GM12872 (cell line): Measurements from ENCODE around the gene RING1.

Experiments
- TF ChIP-seq, protein P1 (sequence below): IDR thresholded peaks from 3 replicates; pipeline ENCODE4 v1.5.1; 2011; ENCODE audit warnings: low read depth, mild to moderate bottlenecking, low read length, moderate library complexity; ENCODE audit not compliant: insufficient read depth

RING1 gene

GRCh38 chr6:33204165-33204414, 4.2 kb upstream of the RING1 start:
- TF ChIP-seq, protein P1, sequence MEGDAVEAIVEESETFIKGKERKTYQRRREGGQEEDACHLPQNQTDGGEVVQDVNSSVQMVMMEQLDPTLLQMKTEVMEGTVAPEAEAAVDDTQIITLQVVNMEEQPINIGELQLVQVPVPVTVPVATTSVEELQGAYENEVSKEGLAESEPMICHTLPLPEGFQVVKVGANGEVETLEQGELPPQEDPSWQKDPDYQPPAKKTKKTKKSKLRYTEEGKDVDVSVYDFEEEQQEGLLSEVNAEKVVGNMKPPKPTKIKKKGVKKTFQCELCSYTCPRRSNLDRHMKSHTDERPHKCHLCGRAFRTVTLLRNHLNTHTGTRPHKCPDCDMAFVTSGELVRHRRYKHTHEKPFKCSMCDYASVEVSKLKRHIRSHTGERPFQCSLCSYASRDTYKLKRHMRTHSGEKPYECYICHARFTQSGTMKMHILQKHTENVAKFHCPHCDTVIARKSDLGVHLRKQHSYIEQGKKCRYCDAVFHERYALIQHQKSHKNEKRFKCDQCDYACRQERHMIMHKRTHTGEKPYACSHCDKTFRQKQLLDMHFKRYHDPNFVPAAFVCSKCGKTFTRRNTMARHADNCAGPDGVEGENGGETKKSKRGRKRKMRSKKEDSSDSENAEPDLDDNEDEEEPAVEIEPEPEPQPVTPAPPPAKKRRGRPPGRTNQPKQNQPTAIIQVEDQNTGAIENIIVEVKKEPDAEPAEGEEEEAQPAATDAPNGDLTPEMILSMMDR, result no peak

DNA sequence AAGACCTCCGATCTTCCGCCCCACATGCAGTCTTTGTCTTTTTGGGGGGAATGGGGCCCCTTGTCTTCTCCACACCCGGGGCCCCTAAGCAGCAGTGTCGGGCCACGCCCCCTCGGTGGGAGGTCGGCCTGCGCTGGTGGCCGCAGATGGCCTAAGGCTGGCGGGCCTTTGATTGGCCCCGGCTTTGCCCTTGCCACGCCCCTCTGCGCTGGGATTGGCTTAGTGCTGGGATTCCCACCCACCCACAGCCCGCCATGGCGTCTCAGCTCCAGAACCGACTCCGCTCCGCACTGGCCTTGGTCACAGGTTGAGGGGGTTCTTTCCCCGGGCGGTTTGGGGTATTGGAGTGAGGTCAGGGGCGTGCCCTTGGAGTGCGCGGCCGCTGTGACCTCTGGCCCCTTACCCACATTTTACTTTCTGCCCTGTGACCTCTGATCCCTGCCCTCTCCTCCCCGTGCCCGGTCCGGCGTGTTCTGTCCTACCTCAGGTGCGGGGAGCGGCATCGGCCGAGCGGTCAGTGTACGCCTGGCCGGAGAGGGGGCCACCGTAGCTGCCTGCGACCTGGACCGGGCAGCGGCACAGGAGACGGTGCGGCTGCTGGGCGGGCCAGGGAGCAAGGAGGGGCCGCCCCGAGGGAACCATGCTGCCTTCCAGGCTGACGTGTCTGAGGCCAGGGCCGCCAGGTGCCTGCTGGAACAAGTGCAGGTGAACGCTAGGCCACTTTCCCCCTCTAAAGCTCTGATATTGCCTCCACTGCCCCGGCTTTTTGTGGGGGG, 3.7 kb upstream of the RING1 start, which contains the start of gene HSD17B8:
Gene HSD17B8 (plus strand): TSS at position 241 of the 776 bp plus-strand sequence. CDS start 14 bp downstream, at position 255.
- TF ChIP-seq, protein P1, result no peak

DNA sequence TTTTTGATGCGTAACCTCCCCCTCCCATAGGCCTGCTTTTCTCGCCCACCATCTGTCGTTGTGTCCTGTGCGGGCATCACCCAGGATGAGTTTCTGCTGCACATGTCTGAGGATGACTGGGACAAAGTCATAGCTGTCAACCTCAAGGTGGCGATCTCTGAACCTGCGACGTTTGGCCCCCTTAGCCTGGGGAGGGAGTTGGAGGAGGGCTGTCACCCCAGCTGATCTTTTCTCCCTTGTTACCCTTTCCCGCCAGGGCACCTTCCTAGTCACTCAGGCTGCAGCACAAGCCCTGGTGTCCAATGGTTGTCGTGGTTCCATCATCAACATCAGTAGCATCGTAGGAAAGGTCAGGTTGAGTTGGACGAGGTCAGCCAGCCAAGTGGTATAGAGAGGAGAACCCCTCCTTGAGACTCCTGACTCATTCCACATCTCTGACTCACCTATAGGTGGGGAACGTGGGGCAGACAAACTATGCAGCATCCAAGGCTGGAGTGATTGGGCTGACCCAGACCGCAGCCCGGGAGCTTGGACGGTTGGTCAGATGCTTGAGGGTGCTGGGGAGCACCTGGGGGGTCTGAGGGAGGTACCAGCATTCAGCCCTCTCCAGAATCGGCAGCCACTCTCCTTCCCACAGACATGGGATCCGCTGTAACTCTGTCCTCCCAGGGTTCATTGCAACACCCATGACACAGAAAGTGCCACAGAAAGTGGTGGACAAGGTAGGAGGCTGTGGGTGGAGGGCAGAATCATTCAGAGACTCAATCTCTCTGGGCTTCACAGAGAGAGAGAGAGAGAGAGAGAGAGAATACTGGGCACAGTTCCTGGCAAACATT, 2.9 kb upstream of the RING1 start:
- TF ChIP-seq, protein P1, result peak; percentile 48; the same call in 2 of the 3 replicates

GRCh38 chr6:33206027-33206863, 2.1 kb upstream of the RING1 start:
- TF ChIP-seq, protein P1, result no peak

GRCh38 chr6:33206864-33207551, 1.3 kb upstream of the RING1 start:
- TF ChIP-seq, protein P1, result no peak

GRCh38 chr6:33207552-33208090, 679 bp upstream of the RING1 start:
- TF ChIP-seq, protein P1, result no peak
